Measurements from ENCODE around the gene RASGRP4. TPM values are rescaled to one million over a fixed set of nuclear protein-coding genes. Genes with fewer than 3 reads are reported as not detected.

RASGRP4 gene
- total RNA-seq, 1 experiment from 2014 or later: not detected

DNA sequence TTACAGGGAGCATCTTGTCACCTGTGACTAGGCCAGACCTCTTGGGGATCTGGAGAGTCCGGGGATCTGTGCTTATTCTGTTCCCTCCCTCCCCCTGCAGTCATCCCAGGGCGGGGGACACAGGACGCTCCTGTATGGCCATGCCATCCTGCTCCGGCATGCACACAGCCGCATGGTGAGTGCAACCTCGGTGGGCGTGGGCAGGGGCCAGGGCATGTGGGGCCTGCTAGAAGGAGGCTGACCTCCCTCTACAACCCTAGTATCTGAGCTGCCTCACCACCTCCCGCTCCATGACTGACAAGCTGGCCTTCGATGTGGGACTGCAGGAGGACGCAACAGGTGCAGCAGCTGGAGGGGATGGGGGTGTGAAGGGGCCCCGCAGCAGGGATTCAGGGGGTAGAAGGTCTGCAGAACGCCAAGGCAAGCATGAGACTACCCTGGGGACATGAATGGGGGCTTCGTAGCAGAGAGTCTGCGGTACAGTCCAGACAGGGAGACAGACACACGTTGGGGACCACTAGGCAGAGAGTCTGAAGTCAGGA, 17.5 kb upstream of the RASGRP4 start:
- TF ChIP-seq CTCF (IDR thresholded peaks at IDR 0.05; ENCODE audit: insufficient read depth in 1 of 2, low read depth in 1 of 2, low read length in 1 of 2, severe bottlenecking in 1 of 2, unreplicated experiment in 1 of 2): no peak
- no peak overlapping the region for H3K4me3 ChIP-seq (ENCODE audit: low read depth, low read length)
- H3K27me3 ChIP-seq (replicated peaks; ENCODE audit: control insufficient read depth, insufficient read depth, low read length): no peaks in the 10 kb centered on the region
- H3K27me3 Mint-ChIP-seq (ENCODE audit: insufficient read depth, unreplicated experiment): peaks cover 15% of the 10 kb centered on the region
- H3K36me3 ChIP-seq (ENCODE audit: control insufficient read depth, insufficient read depth, low read length): no peaks in the 10 kb centered on the region
- no peak overlapping the region for H3K4me3 Mint-ChIP-seq (ENCODE audit: unreplicated experiment)
- H3K4me1 Mint-ChIP-seq (ENCODE audit: low read depth, unreplicated experiment): no peaks in the 10 kb centered on the region
- H3K36me3 Mint-ChIP-seq (ENCODE audit: insufficient read depth, unreplicated experiment): no peaks in the 10 kb centered on the region
- intact Hi-C loops (cut with micrococcal nuclease; ENCODE audit: unreplicated experiment): no loop called here
- no peaks in the 10 kb centered on the region for H3K9me3 ChIP-seq
- BruUV-seq (replicated peaks): no TSS peak
- CTCF ChIA-PET: interaction anchor here (0.6 to 1.0 kb wide), 2 partner anchors 41 to 284 kb away, joined by 3 to 5 read pairs; partner anchors contain the start of gene FAM98C
- H3K27ac Mint-ChIP-seq (ENCODE audit: unreplicated experiment): no peak overlapping the region
- no peak for DNase-seq
- no peaks in the 10 kb centered on the region for H3K4me1 ChIP-seq
- H3K9me3 Mint-ChIP-seq (ENCODE audit: unreplicated experiment): no peaks in the 10 kb centered on the region
- POLR2A ChIA-PET: no interaction called here

GRCh38 chr19:38442736-38443135, 16.7 kb upstream of the RASGRP4 start:
- H3K9me3 Mint-ChIP-seq (ENCODE audit: unreplicated experiment): no peaks in the 10 kb centered on the region
- no peaks in the 10 kb centered on the region for H3K4me1 Mint-ChIP-seq (ENCODE audit: low read depth, unreplicated experiment)
- Histone ChIP-seq H3K36me3 (ENCODE audit: control insufficient read depth, insufficient read depth, low read length) (no peaks in the 10 kb centered on the region), H3K27me3 (replicated peaks; ENCODE audit: control insufficient read depth, insufficient read depth, low read length) (no peaks in the 10 kb centered on the region), H3K9me3 (no peaks in the 10 kb centered on the region), H3K4me1 (no peaks in the 10 kb centered on the region), H3K4me3 (ENCODE audit: low read depth, low read length) (no peak overlapping the region)
- H3K36me3 Mint-ChIP-seq (ENCODE audit: insufficient read depth, unreplicated experiment): no peaks in the 10 kb centered on the region
- CTCF ChIA-PET: no interaction called here
- peaks cover 15% of the 10 kb centered on the region for H3K27me3 Mint-ChIP-seq (ENCODE audit: insufficient read depth, unreplicated experiment)
- intact Hi-C loops (cut with micrococcal nuclease; ENCODE audit: unreplicated experiment): no loop called here
- no TSS peak for BruUV-seq (replicated peaks)
- H3K4me3 Mint-ChIP-seq (ENCODE audit: unreplicated experiment): no peak overlapping the region
- no peak for DNase-seq
- POLR2A ChIA-PET: no interaction called here
- H3K27ac Mint-ChIP-seq (ENCODE audit: unreplicated experiment): no peak overlapping the region
- TF ChIP-seq CTCF (IDR thresholded peaks at IDR 0.05; ENCODE audit: insufficient read depth in 1 of 2, low read depth in 1 of 2, low read length in 1 of 2, severe bottlenecking in 1 of 2, unreplicated experiment in 1 of 2): no peak

DNA sequence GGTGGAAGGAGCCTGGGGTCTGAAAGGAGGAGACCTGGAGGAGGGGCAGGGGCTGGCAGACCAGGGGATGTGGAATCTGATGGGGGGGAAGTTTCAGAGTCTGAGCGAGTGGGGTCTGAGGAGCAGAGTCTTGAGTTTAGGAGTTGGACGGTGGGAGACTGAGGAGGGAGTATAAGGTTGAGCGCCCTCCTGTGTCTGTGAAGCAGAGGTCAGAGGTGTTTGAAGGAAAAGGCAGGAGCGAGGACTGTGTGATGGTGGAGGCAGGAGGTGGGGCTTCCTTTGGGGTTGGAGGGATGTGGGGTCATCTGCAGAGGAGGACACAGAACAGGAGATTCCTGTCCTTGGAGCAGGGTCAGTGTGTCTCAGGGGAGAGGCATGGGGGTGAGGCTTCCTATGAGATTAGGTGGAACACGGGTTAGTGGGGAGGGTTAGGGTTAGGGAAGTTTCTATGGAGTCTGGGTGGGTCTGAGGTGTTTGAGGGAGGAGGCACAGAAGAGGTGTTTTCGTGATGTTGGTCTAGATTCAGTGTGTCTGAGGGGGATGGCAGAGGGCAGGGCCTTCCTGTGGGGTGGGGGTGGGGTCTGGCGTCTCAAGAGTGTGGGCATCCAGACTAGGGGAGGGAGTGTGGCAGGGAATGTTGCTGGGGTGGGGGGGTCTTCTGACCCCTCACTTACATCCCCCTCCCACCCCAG, 15.8 kb upstream of the RASGRP4 start:
- no peak overlapping the region for H3K4me3 Mint-ChIP-seq (ENCODE audit: unreplicated experiment)
- no peaks in the 10 kb centered on the region for H3K36me3 ChIP-seq (ENCODE audit: control insufficient read depth, insufficient read depth, low read length)
- no peaks in the 10 kb centered on the region for H3K36me3 Mint-ChIP-seq (ENCODE audit: insufficient read depth, unreplicated experiment)
- BruUV-seq (replicated peaks): no TSS peak
- no peaks in the 10 kb centered on the region for H3K27me3 ChIP-seq (replicated peaks; ENCODE audit: control insufficient read depth, insufficient read depth, low read length)
- intact Hi-C loops (cut with micrococcal nuclease; ENCODE audit: unreplicated experiment): loop anchor here (1.0 kb wide), 1 partner anchor 39 kb away; the partner anchor contains the start of gene FAM98C
- peak in 1 of 2 experiments; percentile 28 for DNase-seq
- H3K4me3 ChIP-seq (ENCODE audit: low read depth, low read length): no peak overlapping the region
- TF ChIP-seq CTCF (IDR thresholded peaks at IDR 0.05; ENCODE audit: insufficient read depth in 1 of 2, low read depth in 1 of 2, low read length in 1 of 2, severe bottlenecking in 1 of 2, unreplicated experiment in 1 of 2): peak in 1 of 2 experiments; percentile 28
- H3K4me1 ChIP-seq: no peaks in the 10 kb centered on the region
- H3K27ac Mint-ChIP-seq (ENCODE audit: unreplicated experiment): no peak overlapping the region
- POLR2A ChIA-PET: no interaction called here
- H3K9me3 ChIP-seq: no peaks in the 10 kb centered on the region
- H3K9me3 Mint-ChIP-seq (ENCODE audit: unreplicated experiment): no peaks in the 10 kb centered on the region
- H3K27me3 Mint-ChIP-seq (ENCODE audit: insufficient read depth, unreplicated experiment): peaks cover 15% of the 10 kb centered on the region
- CTCF ChIA-PET: no interaction called here
- H3K4me1 Mint-ChIP-seq (ENCODE audit: low read depth, unreplicated experiment): no peaks in the 10 kb centered on the region
